Esophagus muscularis mucosa (tissue), 3 donors: ENCODE measurements around the gene ACOT8.

Experiments used
- POLR2A ChIP-seq: fragments of 450-650 bp; IDR thresholded peaks from one replicate; pipeline ENCODE4 v1.6.1; 2017; ENCODE audit warnings: antibody characterized with exemption, moderate library complexity, mild to moderate bottlenecking, low read depth
- TF ChIP-seq, protein P1 (sequence below), 3 experiments: fragments of 200-600 bp in 2 of 3; fragments of 450-650 bp in 1 of 3; sonication (generic) in 2 of 3; IDR thresholded peaks; one replicate each; pipeline ENCODE4 v1.5.1; 2017 to 2019; ENCODE audit warnings: antibody characterized with exemption in 3 of 3, mild to moderate bottlenecking in 2 of 3, moderate library complexity in 1 of 3

DNA sequence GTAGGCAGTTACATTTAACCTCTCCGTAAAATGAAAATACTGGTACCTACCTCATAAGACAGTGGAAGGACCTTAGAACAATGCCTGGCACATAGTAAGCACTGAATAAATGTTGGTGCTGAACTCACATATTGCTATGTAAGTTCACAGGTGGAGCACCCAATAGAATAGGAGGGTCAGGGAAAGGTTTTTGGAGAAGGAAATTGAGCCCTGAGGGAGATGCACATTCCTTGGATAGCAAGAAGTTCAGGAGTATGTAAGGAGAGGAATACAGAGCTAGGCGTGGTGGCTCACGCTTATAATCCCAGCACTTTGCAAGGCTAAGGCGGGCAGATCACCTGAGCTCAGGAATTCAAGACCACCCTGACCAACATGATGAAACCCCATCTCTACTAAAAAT lies 37.7 kb downstream of the ACOT8 start:
- TF ChIP-seq, protein P1, sequence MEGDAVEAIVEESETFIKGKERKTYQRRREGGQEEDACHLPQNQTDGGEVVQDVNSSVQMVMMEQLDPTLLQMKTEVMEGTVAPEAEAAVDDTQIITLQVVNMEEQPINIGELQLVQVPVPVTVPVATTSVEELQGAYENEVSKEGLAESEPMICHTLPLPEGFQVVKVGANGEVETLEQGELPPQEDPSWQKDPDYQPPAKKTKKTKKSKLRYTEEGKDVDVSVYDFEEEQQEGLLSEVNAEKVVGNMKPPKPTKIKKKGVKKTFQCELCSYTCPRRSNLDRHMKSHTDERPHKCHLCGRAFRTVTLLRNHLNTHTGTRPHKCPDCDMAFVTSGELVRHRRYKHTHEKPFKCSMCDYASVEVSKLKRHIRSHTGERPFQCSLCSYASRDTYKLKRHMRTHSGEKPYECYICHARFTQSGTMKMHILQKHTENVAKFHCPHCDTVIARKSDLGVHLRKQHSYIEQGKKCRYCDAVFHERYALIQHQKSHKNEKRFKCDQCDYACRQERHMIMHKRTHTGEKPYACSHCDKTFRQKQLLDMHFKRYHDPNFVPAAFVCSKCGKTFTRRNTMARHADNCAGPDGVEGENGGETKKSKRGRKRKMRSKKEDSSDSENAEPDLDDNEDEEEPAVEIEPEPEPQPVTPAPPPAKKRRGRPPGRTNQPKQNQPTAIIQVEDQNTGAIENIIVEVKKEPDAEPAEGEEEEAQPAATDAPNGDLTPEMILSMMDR (IDR thresholded peaks at IDR 0.05), result no peak
- TF ChIP-seq POLR2A, result no peak
